ENCODE data around the gene FGFRL1. TPM values are rescaled to one million over a fixed set of nuclear protein-coding genes. Genes with fewer than 3 reads are reported as not detected.

FGFRL1 gene
- total RNA-seq, 3 donors from 2014 or later, result 19.8 to 40.0 (median 22.9) TPM

DNA sequence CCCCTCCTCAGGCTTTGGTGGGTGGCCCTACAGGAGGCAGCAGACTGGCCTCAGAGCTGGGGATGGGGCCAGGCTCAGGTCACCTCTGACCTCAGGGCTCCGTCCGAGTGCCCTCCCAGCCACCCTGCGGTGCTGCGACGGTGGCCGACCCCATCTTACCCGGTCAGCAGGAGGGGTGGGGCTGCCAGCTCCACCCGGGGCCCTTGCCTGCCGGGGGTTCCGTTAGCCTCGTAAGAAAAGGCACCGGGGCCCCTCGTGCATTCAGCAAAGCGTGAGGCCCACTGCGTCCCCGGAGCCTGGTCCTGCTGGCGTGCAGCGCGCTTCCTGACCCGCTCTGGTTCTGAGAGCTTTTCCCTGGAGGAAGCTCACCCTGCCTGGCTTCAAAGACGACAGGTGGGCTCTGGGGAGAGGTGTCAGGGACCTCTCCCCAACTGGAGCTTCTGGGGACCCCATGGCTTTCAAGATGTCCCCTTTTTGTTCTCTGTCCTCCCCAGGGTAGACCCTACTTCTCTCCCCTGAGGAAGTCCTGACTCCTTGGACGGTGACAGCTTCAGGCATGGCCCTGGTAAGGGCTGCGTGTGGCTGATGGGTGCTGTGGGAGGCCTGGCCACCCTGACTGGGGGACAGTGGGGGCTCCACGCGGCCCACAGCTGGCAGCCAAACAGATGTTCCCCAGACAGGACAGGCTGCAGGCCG is 15.9 kb downstream of the FGFRL1 start:
- TF ChIP-seq, protein P1, sequence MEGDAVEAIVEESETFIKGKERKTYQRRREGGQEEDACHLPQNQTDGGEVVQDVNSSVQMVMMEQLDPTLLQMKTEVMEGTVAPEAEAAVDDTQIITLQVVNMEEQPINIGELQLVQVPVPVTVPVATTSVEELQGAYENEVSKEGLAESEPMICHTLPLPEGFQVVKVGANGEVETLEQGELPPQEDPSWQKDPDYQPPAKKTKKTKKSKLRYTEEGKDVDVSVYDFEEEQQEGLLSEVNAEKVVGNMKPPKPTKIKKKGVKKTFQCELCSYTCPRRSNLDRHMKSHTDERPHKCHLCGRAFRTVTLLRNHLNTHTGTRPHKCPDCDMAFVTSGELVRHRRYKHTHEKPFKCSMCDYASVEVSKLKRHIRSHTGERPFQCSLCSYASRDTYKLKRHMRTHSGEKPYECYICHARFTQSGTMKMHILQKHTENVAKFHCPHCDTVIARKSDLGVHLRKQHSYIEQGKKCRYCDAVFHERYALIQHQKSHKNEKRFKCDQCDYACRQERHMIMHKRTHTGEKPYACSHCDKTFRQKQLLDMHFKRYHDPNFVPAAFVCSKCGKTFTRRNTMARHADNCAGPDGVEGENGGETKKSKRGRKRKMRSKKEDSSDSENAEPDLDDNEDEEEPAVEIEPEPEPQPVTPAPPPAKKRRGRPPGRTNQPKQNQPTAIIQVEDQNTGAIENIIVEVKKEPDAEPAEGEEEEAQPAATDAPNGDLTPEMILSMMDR (IDR thresholded peaks at IDR 0.05), result no peak
- no peak for TF ChIP-seq POLR2A (IDR thresholded peaks at IDR 0.05)
- no peak for TF ChIP-seq POLR2AphosphoS5 (IDR thresholded peaks at IDR 0.05)
- Histone ChIP-seq H3K9me3 (no peaks in the 10 kb centered on the region), H3K27me3 (peaks cover 3 to 22% of the 10 kb centered on the region in 2 donors), H3K4me3 (no peak overlapping the region), H3K4me1 (no peaks in the 10 kb centered on the region), H3K36me3 (no peaks in the 10 kb centered on the region), H3K27ac (no peak overlapping the region)
- intact Hi-C loops (cut with DNase I; ENCODE audit: low total_unique reads), result no loop called here
- DNase-seq (ENCODE audit: low spot score in 2 of 2), result no peak

DNA sequence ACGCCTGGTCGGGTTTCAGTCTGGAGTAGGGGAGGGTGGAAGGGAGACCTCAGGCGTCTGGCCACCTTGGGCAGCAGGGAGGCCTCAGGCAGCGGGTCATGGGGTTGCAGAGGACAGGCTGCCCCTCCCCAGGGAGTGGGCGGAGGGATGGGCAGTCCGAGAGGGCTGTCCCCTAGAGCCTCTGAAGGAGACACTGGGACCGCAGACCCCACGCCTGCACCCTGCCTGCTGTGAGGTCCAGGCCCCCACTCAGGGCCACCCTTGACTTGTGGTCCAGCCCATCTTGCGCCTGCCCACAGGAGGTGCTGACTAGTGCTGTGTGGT is 16.5 kb downstream of the FGFRL1 start:
- peaks cover 0 to 4% of the 10 kb centered on the region in 2 donors for H3K4me1 ChIP-seq
- TF ChIP-seq POLR2A (IDR thresholded peaks at IDR 0.05), result no peak
- TF ChIP-seq, protein P1 (IDR thresholded peaks at IDR 0.05), result no peak
- TF ChIP-seq POLR2AphosphoS5 (IDR thresholded peaks at IDR 0.05), result no peak
- no peaks in the 10 kb centered on the region for H3K36me3 ChIP-seq
- H3K27me3 ChIP-seq, result peaks cover 3 to 25% of the 10 kb centered on the region in 2 donors
- no peak overlapping the region for H3K27ac ChIP-seq
- no peaks in the 10 kb centered on the region for H3K9me3 ChIP-seq
- no peak for DNase-seq (ENCODE audit: low spot score in 2 of 2)
- intact Hi-C loops (cut with DNase I; ENCODE audit: low total_unique reads), result no loop called here
- H3K4me3 ChIP-seq, result no peak overlapping the region

DNA sequence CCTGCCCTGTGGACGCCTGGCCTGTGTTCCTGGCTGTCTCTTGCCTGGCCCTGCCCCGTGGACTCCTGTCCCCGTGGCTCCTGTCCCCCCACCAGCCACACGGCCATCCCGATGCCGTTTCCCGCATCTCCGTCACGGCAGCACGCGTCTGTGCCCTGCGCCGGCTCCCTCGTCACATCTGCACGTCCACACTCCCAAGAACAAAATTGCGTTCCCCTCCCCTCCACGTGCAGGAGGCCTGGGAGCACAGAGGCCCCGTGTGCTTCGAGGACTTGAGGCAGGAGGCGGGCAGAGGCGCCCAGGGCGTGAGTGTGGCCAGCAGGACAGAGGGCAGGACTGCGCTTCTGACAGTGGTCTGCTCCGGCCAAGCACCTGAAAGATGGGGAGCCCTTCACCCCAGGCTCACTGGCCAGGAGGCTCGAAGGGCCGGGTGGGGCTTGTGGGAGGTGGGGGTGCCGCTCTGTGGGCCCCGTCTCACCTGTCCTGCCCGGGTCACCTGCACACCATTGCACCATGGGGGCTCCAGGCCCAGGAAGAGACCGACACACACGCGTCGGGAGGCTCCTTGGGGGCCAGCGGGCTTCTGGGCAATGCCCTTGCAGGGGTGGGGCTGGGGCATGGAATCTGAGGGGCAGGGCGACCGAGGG is 17.3 kb downstream of the FGFRL1 start:
- TF ChIP-seq, protein P1 (IDR thresholded peaks at IDR 0.05), result no peak
- TF ChIP-seq POLR2AphosphoS5 (IDR thresholded peaks at IDR 0.05), result no peak
- intact Hi-C loops (cut with DNase I; ENCODE audit: low total_unique reads), result no loop called here
- no peaks in the 10 kb centered on the region for H3K36me3 ChIP-seq
- H3K27me3 ChIP-seq, result peaks cover 3 to 25% of the 10 kb centered on the region in 2 donors
- DNase-seq (ENCODE audit: low spot score in 2 of 2), result no peak
- no peak overlapping the region for H3K27ac ChIP-seq
- H3K4me3 ChIP-seq, result no peak overlapping the region
- H3K4me1 ChIP-seq, result peaks cover 0 to 12% of the 10 kb centered on the region in 2 donors
- no peaks in the 10 kb centered on the region for H3K9me3 ChIP-seq

DNA sequence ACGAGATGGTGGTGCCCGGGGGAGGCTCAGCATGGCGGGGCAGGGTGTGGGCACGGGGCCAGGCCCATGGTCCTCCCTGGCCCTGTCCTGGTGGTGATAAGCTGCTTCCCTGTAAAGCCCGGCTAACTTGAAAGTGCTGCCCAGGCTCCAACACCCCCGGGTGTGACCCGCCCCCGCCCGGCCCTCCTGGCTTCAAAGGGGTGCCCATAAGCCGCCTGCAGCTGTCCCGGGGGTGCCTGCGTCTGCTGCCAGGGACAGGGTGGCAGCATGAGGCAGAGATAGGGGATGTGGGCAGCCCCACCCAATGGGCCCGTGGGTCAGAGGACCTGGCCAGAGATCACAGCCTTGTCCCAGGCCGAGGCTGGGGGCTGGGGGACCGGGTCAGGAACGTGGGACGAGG is 18.1 kb downstream of the FGFRL1 start:
- no peak for TF ChIP-seq POLR2A (IDR thresholded peaks at IDR 0.05)
- no peak for TF ChIP-seq POLR2AphosphoS5 (IDR thresholded peaks at IDR 0.05)
- TF ChIP-seq, protein P1 (IDR thresholded peaks at IDR 0.05), result no peak
- intact Hi-C loops (cut with DNase I; ENCODE audit: low total_unique reads), result no loop called here
- no peak overlapping the region for H3K27ac ChIP-seq
- peaks cover 0 to 12% of the 10 kb centered on the region in 2 donors for H3K4me1 ChIP-seq
- H3K4me3 ChIP-seq, result no peak overlapping the region
- H3K9me3 ChIP-seq, result no peaks in the 10 kb centered on the region
- H3K27me3 ChIP-seq, result peaks cover 3 to 25% of the 10 kb centered on the region in 2 donors
- no peaks in the 10 kb centered on the region for H3K36me3 ChIP-seq
- no peak for DNase-seq (ENCODE audit: low spot score in 2 of 2)

DNA sequence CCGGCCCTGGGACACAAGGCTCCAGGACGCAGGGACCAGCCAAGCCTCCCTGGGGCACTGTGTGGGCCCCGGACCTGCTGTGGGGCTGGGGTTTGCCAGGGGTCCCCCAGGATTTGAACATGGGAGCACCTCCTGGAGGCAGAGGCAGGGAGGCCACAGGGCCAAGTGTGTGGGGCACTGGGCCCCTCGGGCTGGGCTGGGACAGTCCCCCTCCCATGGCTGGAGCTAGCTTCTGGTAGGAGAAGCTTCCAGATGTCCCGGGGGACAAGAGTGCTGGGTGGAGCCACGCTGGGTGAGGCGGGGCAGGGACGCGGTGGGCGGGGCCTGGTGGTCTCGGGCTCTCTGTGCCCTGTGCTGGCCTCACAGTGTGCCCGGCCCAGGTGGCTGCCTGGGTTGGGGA is 18.6 kb downstream of the FGFRL1 start:
- intact Hi-C loops (cut with DNase I; ENCODE audit: low total_unique reads), result no loop called here
- Histone ChIP-seq H3K36me3 (no peaks in the 10 kb centered on the region), H3K27me3 (peaks cover 3 to 25% of the 10 kb centered on the region in 2 donors), H3K9me3 (no peaks in the 10 kb centered on the region), H3K4me3 (no peak overlapping the region), H3K4me1 (peaks cover 0 to 13% of the 10 kb centered on the region in 2 donors), H3K27ac (no peak overlapping the region)
- TF ChIP-seq, protein P1 (IDR thresholded peaks at IDR 0.05), result no peak
- TF ChIP-seq POLR2AphosphoS5 (IDR thresholded peaks at IDR 0.05) (no peak), POLR2A (IDR thresholded peaks at IDR 0.05) (no peak)
- no peak for DNase-seq (ENCODE audit: low spot score in 2 of 2)

All from breast epithelium (tissue), 4 donors.